GM23338 (cell line): ENCODE measurements around the gene PFKM. TPM values are rescaled to one million over a fixed set of nuclear protein-coding genes. Genes with fewer than 3 reads are reported as not detected.

Experiments used
- ATAC-seq: fragments of 200-7000 bp; cut with Tn5 transposase; 3 replicates; pipeline ENCODE4 v1.9.1; 2020
- DNase-seq: peaks from one replicate; pipeline ENCODE4 v3.0.0-alpha.2; 2015; ENCODE audit warnings: low spot score
- H2AFZ ChIP-seq: fragments of 200-600 bp; sonication (generic); 2 replicates; pipeline ENCODE4 v1.8.0; 2016; ENCODE audit warnings: antibody characterized with exemption, mild to moderate bottlenecking, moderate library complexity
- H3F3A ChIP-seq: fragments of 200-600 bp; sonication (generic); replicated peaks from 2 replicates; pipeline ENCODE4 v1.8.0; 2017; ENCODE audit warnings: antibody characterized with exemption, mixed run types, low read depth
- H3K27ac ChIP-seq: fragments of 200-600 bp; sonication (generic); 2 replicates; pipeline ENCODE4 v1.6.1; 2016; ENCODE audit warnings: low read depth
- H3K27me3 ChIP-seq: fragments of 200-600 bp; sonication (generic); 2 replicates; pipeline ENCODE4 v1.8.0; 2016; ENCODE audit warnings: mild to moderate bottlenecking, mixed run types, moderate library complexity; ENCODE audit not compliant: insufficient read depth
- H3K36me3 ChIP-seq: fragments of 200-600 bp; sonication (generic); 2 replicates; pipeline ENCODE4 v1.8.0; 2016; ENCODE audit warnings: mild to moderate bottlenecking; ENCODE audit not compliant: insufficient read depth
- H3K4me1 ChIP-seq: fragments of 200-600 bp; sonication (generic); 2 replicates; pipeline ENCODE4 v1.8.0; 2016; ENCODE audit warnings: mild to moderate bottlenecking, moderate library complexity; ENCODE audit not compliant: insufficient read depth
- H3K4me2 ChIP-seq: fragments of 200-600 bp; sonication (generic); 2 replicates; pipeline ENCODE4 v1.7.1; 2017; ENCODE audit warnings: mixed run types
- H3K4me3 ChIP-seq: fragments of 200-600 bp; sonication (generic); 2 replicates; pipeline ENCODE4 v1.6.1; 2016; ENCODE audit warnings: mixed run types
- H3K79me2 ChIP-seq: fragments of 200-600 bp; sonication (generic); replicated peaks from 2 replicates; pipeline ENCODE4 v1.8.0; 2017; ENCODE audit warnings: mild to moderate bottlenecking; ENCODE audit not compliant: insufficient read depth
- H3K9me2 ChIP-seq: fragments of 200-600 bp; sonication (generic); 2 replicates; pipeline ENCODE4 v1.8.0; 2017; ENCODE audit not compliant: insufficient read depth
- H4K20me1 ChIP-seq: fragments of 200-600 bp; sonication (generic); replicated peaks from 2 replicates; pipeline ENCODE4 v1.8.0; 2017; ENCODE audit warnings: mild to moderate bottlenecking; ENCODE audit not compliant: insufficient read depth
- H3K27ac Mint-ChIP-seq: 2 replicates; pipeline ENCODE4 v1.8.0; 2020; ENCODE audit warnings: inconsistent platforms, mild to moderate bottlenecking, moderate library complexity, mixed read lengths
- H3K27me3 Mint-ChIP-seq: 3 replicates; pipeline ENCODE4 v1.8.0; 2022; ENCODE audit warnings: low read depth, mild to moderate bottlenecking, moderate library complexity, mixed read lengths, inconsistent platforms; ENCODE audit not compliant: insufficient read depth, poor library complexity
- H3K36me3 Mint-ChIP-seq: 3 replicates; pipeline ENCODE4 v1.8.0; 2021; ENCODE audit warnings: low read depth, mild to moderate bottlenecking, inconsistent platforms, moderate library complexity, mixed read lengths
- H3K4me1 Mint-ChIP-seq: 3 replicates; pipeline ENCODE4 v1.8.0; 2020; ENCODE audit warnings: mild to moderate bottlenecking, inconsistent platforms, mixed read lengths
- H3K4me3 Mint-ChIP-seq: 3 replicates; pipeline ENCODE4 v1.8.0; 2021; ENCODE audit warnings: moderate library complexity, mild to moderate bottlenecking, inconsistent platforms, mixed read lengths
- H3K9me3 Mint-ChIP-seq: 3 replicates; pipeline ENCODE4 v1.8.0; 2020; ENCODE audit warnings: moderate library complexity, mild to moderate bottlenecking, inconsistent platforms, mixed read lengths
- CREB1 ChIP-seq: fragments of 250-450 bp; sonication (Bioruptor Pico); IDR thresholded peaks from 2 replicates; pipeline ENCODE4 v1.5.0; 2020; ENCODE audit warnings: low read depth, mild to moderate bottlenecking, moderate library complexity
- ETS1 ChIP-seq: IDR thresholded peaks from 2 replicates; pipeline ENCODE4 v1.6.1; 2016; ENCODE audit warnings: antibody characterized with exemption
- EZH2 ChIP-seq: fragments of 200-600 bp; sonication (generic); IDR thresholded peaks from one replicate; pipeline ENCODE4 v1.8.0; 2017; ENCODE audit warnings: antibody characterized with exemption, mild to moderate bottlenecking, low read depth; ENCODE audit not compliant: unreplicated experiment
- JUNB ChIP-seq: IDR thresholded peaks from one replicate; pipeline ENCODE4 v1.6.1; 2016; ENCODE audit warnings: antibody characterized with exemption; ENCODE audit not compliant: unreplicated experiment
- NANOG ChIP-seq: IDR thresholded peaks from 2 replicates; pipeline ENCODE4 v1.6.1; 2016; ENCODE audit warnings: antibody characterized with exemption, borderline replicate concordance
- POLR2AphosphoS5 ChIP-seq: IDR thresholded peaks from 2 replicates; pipeline ENCODE4 v1.6.1; 2016; ENCODE audit warnings: antibody characterized with exemption, low read depth
- STAT1 ChIP-seq: IDR thresholded peaks from one replicate; pipeline ENCODE4 v1.6.1; 2016; ENCODE audit warnings: antibody characterized with exemption; ENCODE audit not compliant: unreplicated experiment
- ZNF114 ChIP-seq: fragments of 250-450 bp; sonication (Bioruptor Pico); IDR thresholded peaks from 2 replicates; pipeline ENCODE4 v1.5.0; 2020; ENCODE audit warnings: mild to moderate bottlenecking, moderate library complexity
- ZNF331 ChIP-seq: fragments of 250-450 bp; sonication (Bioruptor Pico); IDR thresholded peaks from 2 replicates; pipeline ENCODE4 v1.5.0; 2020; ENCODE audit warnings: low read depth, mild to moderate bottlenecking, moderate library complexity
- polyA plus RNA-seq: library from polyadenylated mRNA; unstranded; fragments of >200 nt; fragmentation: Nextera tagmentation; extraction: Ambion mirVana; gene quantifications from 2 replicates; pipeline ENCODE4 v1.2.1, GENCODE V29; 2016
- total RNA-seq: library from RNA; depleted of rRNA; stranded (reverse); fragments of >200 nt; shearing (Covaris generic); gene quantifications from 2 replicates; pipeline ENCODE4 v1.2.3, GENCODE V29; 2014
- TF ChIP-seq, protein P1 (sequence below), 2 experiments: fragments of 200-600 bp in 1 of 2; sonication (generic) in 1 of 2; conservative IDR thresholded peaks; 2 replicates each; pipeline versions ENCODE4 v1.5.1 to v1.6.1; 2016 to 2017; ENCODE audit warnings: antibody characterized with exemption in 2 of 2, low read depth in 2 of 2, mild to moderate bottlenecking in 2 of 2, moderate library complexity in 1 of 2
- TF ChIP-seq, protein P2 (sequence below): IDR thresholded peaks from one replicate; pipeline ENCODE4 v1.6.1; 2018; ENCODE audit warnings: antibody characterized with exemption; ENCODE audit not compliant: unreplicated experiment

The PFKM gene
- total and polyA plus RNA-seq, 2 experiments from 2014 or later: 47.2 to 82.5 TPM

- no peak overlapping the region for H3K4me3 ChIP-seq
- TF ChIP-seq, protein P1, sequence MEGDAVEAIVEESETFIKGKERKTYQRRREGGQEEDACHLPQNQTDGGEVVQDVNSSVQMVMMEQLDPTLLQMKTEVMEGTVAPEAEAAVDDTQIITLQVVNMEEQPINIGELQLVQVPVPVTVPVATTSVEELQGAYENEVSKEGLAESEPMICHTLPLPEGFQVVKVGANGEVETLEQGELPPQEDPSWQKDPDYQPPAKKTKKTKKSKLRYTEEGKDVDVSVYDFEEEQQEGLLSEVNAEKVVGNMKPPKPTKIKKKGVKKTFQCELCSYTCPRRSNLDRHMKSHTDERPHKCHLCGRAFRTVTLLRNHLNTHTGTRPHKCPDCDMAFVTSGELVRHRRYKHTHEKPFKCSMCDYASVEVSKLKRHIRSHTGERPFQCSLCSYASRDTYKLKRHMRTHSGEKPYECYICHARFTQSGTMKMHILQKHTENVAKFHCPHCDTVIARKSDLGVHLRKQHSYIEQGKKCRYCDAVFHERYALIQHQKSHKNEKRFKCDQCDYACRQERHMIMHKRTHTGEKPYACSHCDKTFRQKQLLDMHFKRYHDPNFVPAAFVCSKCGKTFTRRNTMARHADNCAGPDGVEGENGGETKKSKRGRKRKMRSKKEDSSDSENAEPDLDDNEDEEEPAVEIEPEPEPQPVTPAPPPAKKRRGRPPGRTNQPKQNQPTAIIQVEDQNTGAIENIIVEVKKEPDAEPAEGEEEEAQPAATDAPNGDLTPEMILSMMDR (conservative IDR thresholded peaks at IDR 0.05; ENCODE audit: low read depth in 2 of 2): no peak
- TF ChIP-seq ETS1: no peak
- TF ChIP-seq JUNB: no peak
- TF ChIP-seq ZNF331: no peak
- no peak for TF ChIP-seq POLR2AphosphoS5
- TF ChIP-seq, protein P2, sequence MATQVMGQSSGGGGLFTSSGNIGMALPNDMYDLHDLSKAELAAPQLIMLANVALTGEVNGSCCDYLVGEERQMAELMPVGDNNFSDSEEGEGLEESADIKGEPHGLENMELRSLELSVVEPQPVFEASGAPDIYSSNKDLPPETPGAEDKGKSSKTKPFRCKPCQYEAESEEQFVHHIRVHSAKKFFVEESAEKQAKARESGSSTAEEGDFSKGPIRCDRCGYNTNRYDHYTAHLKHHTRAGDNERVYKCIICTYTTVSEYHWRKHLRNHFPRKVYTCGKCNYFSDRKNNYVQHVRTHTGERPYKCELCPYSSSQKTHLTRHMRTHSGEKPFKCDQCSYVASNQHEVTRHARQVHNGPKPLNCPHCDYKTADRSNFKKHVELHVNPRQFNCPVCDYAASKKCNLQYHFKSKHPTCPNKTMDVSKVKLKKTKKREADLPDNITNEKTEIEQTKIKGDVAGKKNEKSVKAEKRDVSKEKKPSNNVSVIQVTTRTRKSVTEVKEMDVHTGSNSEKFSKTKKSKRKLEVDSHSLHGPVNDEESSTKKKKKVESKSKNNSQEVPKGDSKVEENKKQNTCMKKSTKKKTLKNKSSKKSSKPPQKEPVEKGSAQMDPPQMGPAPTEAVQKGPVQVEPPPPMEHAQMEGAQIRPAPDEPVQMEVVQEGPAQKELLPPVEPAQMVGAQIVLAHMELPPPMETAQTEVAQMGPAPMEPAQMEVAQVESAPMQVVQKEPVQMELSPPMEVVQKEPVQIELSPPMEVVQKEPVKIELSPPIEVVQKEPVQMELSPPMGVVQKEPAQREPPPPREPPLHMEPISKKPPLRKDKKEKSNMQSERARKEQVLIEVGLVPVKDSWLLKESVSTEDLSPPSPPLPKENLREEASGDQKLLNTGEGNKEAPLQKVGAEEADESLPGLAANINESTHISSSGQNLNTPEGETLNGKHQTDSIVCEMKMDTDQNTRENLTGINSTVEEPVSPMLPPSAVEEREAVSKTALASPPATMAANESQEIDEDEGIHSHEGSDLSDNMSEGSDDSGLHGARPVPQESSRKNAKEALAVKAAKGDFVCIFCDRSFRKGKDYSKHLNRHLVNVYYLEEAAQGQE: no peak
- no peak for TF ChIP-seq ZNF114 (CRISPR knock-in tag)
- peaks cover 10% of the 10 kb centered on the region for H4K20me1 ChIP-seq
- H3K9me2 ChIP-seq: no peaks in the 10 kb centered on the region
- Mint-ChIP-seq H3K4me3 (no peak overlapping the region), H3K9me3 (no peaks in the 10 kb centered on the region; the same call in 2 of the 3 replicates), H3K27ac (no peak overlapping the region), H3K27me3 (peaks cover 5% of the 10 kb centered on the region), H3K4me1 (peaks cover 15% of the 10 kb centered on the region), H3K36me3 (peaks cover 24% of the 10 kb centered on the region)
- H3K27me3 ChIP-seq: no peaks in the 10 kb centered on the region
- H3K79me2 ChIP-seq: peaks cover 23% of the 10 kb centered on the region
- no peak overlapping the region for H3K4me2 ChIP-seq
- no peak overlapping the region for H3K27ac ChIP-seq
- no peaks in the 10 kb centered on the region for H3F3A ChIP-seq
- H2AFZ ChIP-seq: no peak overlapping the region
- no peak for DNase-seq
- ATAC-seq: no peak
- peaks cover 14% of the 10 kb centered on the region for H3K4me1 ChIP-seq
- H3K36me3 ChIP-seq: peaks cover 25% of the 10 kb centered on the region
These were observed 2.4 kb downstream of the PFKM start for GRCh38 chr12:48121522-48121921.

DNA sequence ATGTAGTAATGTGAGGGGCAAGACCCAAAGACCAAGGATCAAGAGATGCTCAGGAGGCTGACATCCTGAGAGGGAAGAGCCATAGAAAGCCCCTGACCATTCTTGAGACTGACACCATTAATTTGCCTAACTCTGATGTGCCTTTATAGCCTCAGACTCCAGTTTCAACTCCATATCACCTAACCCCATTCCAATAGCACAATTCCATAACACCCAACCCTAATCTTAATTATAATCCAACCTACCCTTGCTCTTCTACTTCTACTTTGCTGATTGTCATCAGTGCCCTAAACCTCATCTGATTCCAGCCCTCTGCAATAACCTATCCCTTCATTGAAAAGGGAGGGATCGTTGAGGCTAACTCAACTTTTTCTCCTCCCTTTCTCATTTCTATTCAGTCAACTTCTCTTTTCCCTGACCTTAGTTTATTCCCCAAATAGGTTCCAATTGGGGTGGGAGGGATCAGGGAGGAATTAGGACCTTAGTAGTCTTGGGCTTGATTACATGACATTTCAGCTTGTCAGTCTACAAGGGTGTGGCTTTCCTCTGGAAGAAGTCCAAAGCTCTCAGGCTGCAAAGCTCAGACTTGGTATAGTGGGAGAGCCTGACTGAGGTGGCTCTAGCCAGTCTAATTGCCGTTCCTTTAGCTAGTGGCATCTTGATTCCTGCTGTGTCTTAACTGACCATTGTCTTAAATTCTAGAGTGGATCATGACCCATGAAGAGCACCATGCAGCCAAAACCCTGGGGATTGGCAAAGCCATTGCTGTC is 3.1 kb downstream of the PFKM start:
- peaks cover 14% of the 10 kb centered on the region for H3K4me1 ChIP-seq
- no peak overlapping the region for H3K4me3 Mint-ChIP-seq

More for the DNA sequence above, 3.1 kb downstream of the PFKM start:
- Histone ChIP-seq H3K27me3 (no peaks in the 10 kb centered on the region), H4K20me1 (peaks cover 10% of the 10 kb centered on the region), H3F3A (no peaks in the 10 kb centered on the region), H3K4me2 (no peak overlapping the region), H3K79me2 (peaks cover 23% of the 10 kb centered on the region), H3K9me2 (no peaks in the 10 kb centered on the region), H3K36me3 (peaks cover 25% of the 10 kb centered on the region), H2AFZ (no peak overlapping the region), H3K4me3 (no peak overlapping the region), H3K27ac (no peak overlapping the region)
- Mint-ChIP-seq H3K9me3 (no peaks in the 10 kb centered on the region; the same call in 2 of the 3 replicates), H3K27ac (no peak overlapping the region), H3K4me1 (peaks cover 15% of the 10 kb centered on the region), H3K36me3 (peaks cover 27% of the 10 kb centered on the region), H3K27me3 (peaks cover 5% of the 10 kb centered on the region)
- TF ChIP-seq ZNF331: no peak
- no peak for TF ChIP-seq POLR2AphosphoS5
- no peak for TF ChIP-seq STAT1
- TF ChIP-seq NANOG: no peak
- TF ChIP-seq EZH2: no peak
- TF ChIP-seq JUNB: no peak
- no peak for TF ChIP-seq CREB1 (CRISPR knock-in tag)
- TF ChIP-seq, protein P1 (conservative IDR thresholded peaks at IDR 0.05; ENCODE audit: low read depth in 2 of 2): no peak
- DNase-seq (no peak), ATAC-seq (no peak)
